GM23338 (cell line): Measurements from ENCODE around the gene GPC5. TPM values are rescaled to one million over a fixed set of nuclear protein-coding genes. Genes with fewer than 3 reads are reported as not detected.

Experiments used
- ATAC-seq: fragments of 200-7000 bp; cut with Tn5 transposase; 3 replicates; pipeline ENCODE4 v1.9.1; 2020
- DNase-seq: peaks from one replicate; pipeline ENCODE4 v3.0.0-alpha.2; 2015; ENCODE audit warnings: low spot score
- H2AFZ ChIP-seq: fragments of 200-600 bp; sonication (generic); 2 replicates; pipeline ENCODE4 v1.8.0; 2016; ENCODE audit warnings: antibody characterized with exemption, mild to moderate bottlenecking, moderate library complexity
- H3F3A ChIP-seq: fragments of 200-600 bp; sonication (generic); replicated peaks from 2 replicates; pipeline ENCODE4 v1.8.0; 2017; ENCODE audit warnings: antibody characterized with exemption, mixed run types, low read depth
- H3K27ac ChIP-seq: fragments of 200-600 bp; sonication (generic); 2 replicates; pipeline ENCODE4 v1.6.1; 2016; ENCODE audit warnings: low read depth
- H3K27me3 ChIP-seq: fragments of 200-600 bp; sonication (generic); 2 replicates; pipeline ENCODE4 v1.8.0; 2016; ENCODE audit warnings: mild to moderate bottlenecking, mixed run types, moderate library complexity; ENCODE audit not compliant: insufficient read depth
- H3K36me3 ChIP-seq: fragments of 200-600 bp; sonication (generic); 2 replicates; pipeline ENCODE4 v1.8.0; 2016; ENCODE audit warnings: mild to moderate bottlenecking; ENCODE audit not compliant: insufficient read depth
- H3K4me1 ChIP-seq: fragments of 200-600 bp; sonication (generic); 2 replicates; pipeline ENCODE4 v1.8.0; 2016; ENCODE audit warnings: mild to moderate bottlenecking, moderate library complexity; ENCODE audit not compliant: insufficient read depth
- H3K4me2 ChIP-seq: fragments of 200-600 bp; sonication (generic); 2 replicates; pipeline ENCODE4 v1.7.1; 2017; ENCODE audit warnings: mixed run types
- H3K4me3 ChIP-seq: fragments of 200-600 bp; sonication (generic); 2 replicates; pipeline ENCODE4 v1.6.1; 2016; ENCODE audit warnings: mixed run types
- H3K79me2 ChIP-seq: fragments of 200-600 bp; sonication (generic); replicated peaks from 2 replicates; pipeline ENCODE4 v1.8.0; 2017; ENCODE audit warnings: mild to moderate bottlenecking; ENCODE audit not compliant: insufficient read depth
- H3K9me2 ChIP-seq: fragments of 200-600 bp; sonication (generic); 2 replicates; pipeline ENCODE4 v1.8.0; 2017; ENCODE audit not compliant: insufficient read depth
- H4K20me1 ChIP-seq: fragments of 200-600 bp; sonication (generic); replicated peaks from 2 replicates; pipeline ENCODE4 v1.8.0; 2017; ENCODE audit warnings: mild to moderate bottlenecking; ENCODE audit not compliant: insufficient read depth
- H3K27ac Mint-ChIP-seq: 2 replicates; pipeline ENCODE4 v1.8.0; 2020; ENCODE audit warnings: inconsistent platforms, mild to moderate bottlenecking, moderate library complexity, mixed read lengths
- H3K27me3 Mint-ChIP-seq: 3 replicates; pipeline ENCODE4 v1.8.0; 2022; ENCODE audit warnings: low read depth, mild to moderate bottlenecking, moderate library complexity, mixed read lengths, inconsistent platforms; ENCODE audit not compliant: insufficient read depth, poor library complexity
- H3K36me3 Mint-ChIP-seq: 3 replicates; pipeline ENCODE4 v1.8.0; 2021; ENCODE audit warnings: low read depth, mild to moderate bottlenecking, inconsistent platforms, moderate library complexity, mixed read lengths
- H3K4me1 Mint-ChIP-seq: 3 replicates; pipeline ENCODE4 v1.8.0; 2020; ENCODE audit warnings: mild to moderate bottlenecking, inconsistent platforms, mixed read lengths
- H3K4me3 Mint-ChIP-seq: 3 replicates; pipeline ENCODE4 v1.8.0; 2021; ENCODE audit warnings: moderate library complexity, mild to moderate bottlenecking, inconsistent platforms, mixed read lengths
- H3K9me3 Mint-ChIP-seq: 3 replicates; pipeline ENCODE4 v1.8.0; 2020; ENCODE audit warnings: moderate library complexity, mild to moderate bottlenecking, inconsistent platforms, mixed read lengths
- CREB1 ChIP-seq: fragments of 250-450 bp; sonication (Bioruptor Pico); IDR thresholded peaks from 2 replicates; pipeline ENCODE4 v1.5.0; 2020; ENCODE audit warnings: low read depth, mild to moderate bottlenecking, moderate library complexity
- CTCF ChIP-seq, 2 experiments: fragments of 200-600 bp in 1 of 2; sonication (generic) in 1 of 2; conservative IDR thresholded peaks; 2 replicates each; pipeline versions ENCODE4 v1.5.1 to v1.6.1; 2016 to 2017; ENCODE audit warnings: antibody characterized with exemption in 2 of 2, low read depth in 2 of 2, mild to moderate bottlenecking in 2 of 2, moderate library complexity in 1 of 2
- EZH2 ChIP-seq: fragments of 200-600 bp; sonication (generic); IDR thresholded peaks from one replicate; pipeline ENCODE4 v1.8.0; 2017; ENCODE audit warnings: antibody characterized with exemption, mild to moderate bottlenecking, low read depth; ENCODE audit not compliant: unreplicated experiment
- EZH2phosphoT487 ChIP-seq: fragments of 200-600 bp; sonication (generic); IDR thresholded peaks from one replicate; pipeline ENCODE4 v1.8.1; 2018; ENCODE audit warnings: antibody characterized with exemption; ENCODE audit not compliant: unreplicated experiment
- JUNB ChIP-seq: IDR thresholded peaks from one replicate; pipeline ENCODE4 v1.6.1; 2016; ENCODE audit warnings: antibody characterized with exemption; ENCODE audit not compliant: unreplicated experiment
- NANOG ChIP-seq: IDR thresholded peaks from 2 replicates; pipeline ENCODE4 v1.6.1; 2016; ENCODE audit warnings: antibody characterized with exemption, borderline replicate concordance
- POLR2AphosphoS5 ChIP-seq: IDR thresholded peaks from 2 replicates; pipeline ENCODE4 v1.6.1; 2016; ENCODE audit warnings: antibody characterized with exemption, low read depth
- REST ChIP-seq: IDR thresholded peaks from one replicate; pipeline ENCODE4 v1.6.1; 2018; ENCODE audit warnings: antibody characterized with exemption; ENCODE audit not compliant: unreplicated experiment
- STAT1 ChIP-seq: IDR thresholded peaks from one replicate; pipeline ENCODE4 v1.6.1; 2016; ENCODE audit warnings: antibody characterized with exemption; ENCODE audit not compliant: unreplicated experiment
- ZNF114 ChIP-seq: fragments of 250-450 bp; sonication (Bioruptor Pico); IDR thresholded peaks from 2 replicates; pipeline ENCODE4 v1.5.0; 2020; ENCODE audit warnings: mild to moderate bottlenecking, moderate library complexity
- ZNF331 ChIP-seq: fragments of 250-450 bp; sonication (Bioruptor Pico); IDR thresholded peaks from 2 replicates; pipeline ENCODE4 v1.5.0; 2020; ENCODE audit warnings: low read depth, mild to moderate bottlenecking, moderate library complexity
- polyA plus RNA-seq: library from polyadenylated mRNA; unstranded; fragments of >200 nt; fragmentation: Nextera tagmentation; extraction: Ambion mirVana; gene quantifications from 2 replicates; pipeline ENCODE4 v1.2.1, GENCODE V29; 2016
- total RNA-seq: library from RNA; depleted of rRNA; stranded (reverse); fragments of >200 nt; shearing (Covaris generic); gene quantifications from 2 replicates; pipeline ENCODE4 v1.2.3, GENCODE V29; 2014
- TF ChIP-seq, protein P1 (sequence below): IDR thresholded peaks from 2 replicates; pipeline ENCODE4 v1.6.1; 2016; ENCODE audit warnings: antibody characterized with exemption
- TF ChIP-seq, protein P2 (sequence below): fragments of 250-450 bp; sonication (Bioruptor Pico); IDR thresholded peaks from 2 replicates; pipeline ENCODE4 v1.5.0; 2020; ENCODE audit warnings: mild to moderate bottlenecking, moderate library complexity

Gene GPC5
- total and polyA plus RNA-seq, 2 experiments from 2014 or later = 0.95 to 1.1 TPM

DNA sequence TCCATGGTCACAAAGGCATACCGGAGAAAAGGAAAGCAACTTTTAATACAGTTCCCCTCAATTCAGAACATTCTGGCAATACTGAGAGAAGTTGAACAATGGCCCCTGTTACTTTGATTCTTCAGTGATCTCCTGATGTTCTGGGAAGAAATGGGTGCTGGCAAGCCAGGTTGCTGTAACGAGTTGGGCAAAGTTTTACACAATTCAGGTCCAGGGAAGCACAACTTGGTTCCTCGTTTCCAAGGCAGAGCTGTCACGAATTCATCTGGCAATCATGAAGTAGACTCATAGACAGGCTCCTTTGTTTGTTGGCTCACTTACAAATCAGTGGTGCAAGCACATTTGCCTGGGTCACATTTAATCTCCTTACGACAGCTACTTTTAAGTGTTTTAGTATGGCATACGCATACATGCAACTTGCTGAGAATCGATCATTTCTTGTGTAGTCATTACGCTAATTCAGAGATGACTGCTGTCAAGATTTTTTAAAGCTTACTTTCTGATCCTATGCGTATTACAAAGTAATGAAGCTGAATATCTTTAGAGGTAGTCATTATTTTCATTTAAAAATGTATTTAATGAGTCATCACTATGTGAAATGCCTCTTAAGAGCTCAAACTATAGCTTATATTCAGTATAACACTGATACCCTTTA, 174.7 kb downstream of the GPC5 start:
- H3K36me3 Mint-ChIP-seq = no peaks in the 10 kb centered on the region
- ATAC-seq (no peak), DNase-seq (no peak)
- H3K4me2 ChIP-seq = no peak overlapping the region
- no peaks in the 10 kb centered on the region for H3K9me2 ChIP-seq
- H3K27ac ChIP-seq = no peak overlapping the region
- no peaks in the 10 kb centered on the region for H3K27me3 Mint-ChIP-seq
- no peaks in the 10 kb centered on the region for H3K4me1 ChIP-seq
- TF ChIP-seq NANOG (no peak), STAT1 (no peak), EZH2phosphoT487 (no peak), ZNF114 (CRISPR knock-in tag) (no peak), JUNB (no peak), CTCF (conservative IDR thresholded peaks at IDR 0.05; ENCODE audit: low read depth in 2 of 2) (no peak), ZNF331 (CRISPR knock-in tag) (no peak), CREB1 (CRISPR knock-in tag) (no peak), EZH2 (no peak), REST (no peak), POLR2AphosphoS5 (no peak)
- TF ChIP-seq, protein P1, sequence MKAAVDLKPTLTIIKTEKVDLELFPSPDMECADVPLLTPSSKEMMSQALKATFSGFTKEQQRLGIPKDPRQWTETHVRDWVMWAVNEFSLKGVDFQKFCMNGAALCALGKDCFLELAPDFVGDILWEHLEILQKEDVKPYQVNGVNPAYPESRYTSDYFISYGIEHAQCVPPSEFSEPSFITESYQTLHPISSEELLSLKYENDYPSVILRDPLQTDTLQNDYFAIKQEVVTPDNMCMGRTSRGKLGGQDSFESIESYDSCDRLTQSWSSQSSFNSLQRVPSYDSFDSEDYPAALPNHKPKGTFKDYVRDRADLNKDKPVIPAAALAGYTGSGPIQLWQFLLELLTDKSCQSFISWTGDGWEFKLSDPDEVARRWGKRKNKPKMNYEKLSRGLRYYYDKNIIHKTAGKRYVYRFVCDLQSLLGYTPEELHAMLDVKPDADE = no peak
- TF ChIP-seq, protein P2, sequence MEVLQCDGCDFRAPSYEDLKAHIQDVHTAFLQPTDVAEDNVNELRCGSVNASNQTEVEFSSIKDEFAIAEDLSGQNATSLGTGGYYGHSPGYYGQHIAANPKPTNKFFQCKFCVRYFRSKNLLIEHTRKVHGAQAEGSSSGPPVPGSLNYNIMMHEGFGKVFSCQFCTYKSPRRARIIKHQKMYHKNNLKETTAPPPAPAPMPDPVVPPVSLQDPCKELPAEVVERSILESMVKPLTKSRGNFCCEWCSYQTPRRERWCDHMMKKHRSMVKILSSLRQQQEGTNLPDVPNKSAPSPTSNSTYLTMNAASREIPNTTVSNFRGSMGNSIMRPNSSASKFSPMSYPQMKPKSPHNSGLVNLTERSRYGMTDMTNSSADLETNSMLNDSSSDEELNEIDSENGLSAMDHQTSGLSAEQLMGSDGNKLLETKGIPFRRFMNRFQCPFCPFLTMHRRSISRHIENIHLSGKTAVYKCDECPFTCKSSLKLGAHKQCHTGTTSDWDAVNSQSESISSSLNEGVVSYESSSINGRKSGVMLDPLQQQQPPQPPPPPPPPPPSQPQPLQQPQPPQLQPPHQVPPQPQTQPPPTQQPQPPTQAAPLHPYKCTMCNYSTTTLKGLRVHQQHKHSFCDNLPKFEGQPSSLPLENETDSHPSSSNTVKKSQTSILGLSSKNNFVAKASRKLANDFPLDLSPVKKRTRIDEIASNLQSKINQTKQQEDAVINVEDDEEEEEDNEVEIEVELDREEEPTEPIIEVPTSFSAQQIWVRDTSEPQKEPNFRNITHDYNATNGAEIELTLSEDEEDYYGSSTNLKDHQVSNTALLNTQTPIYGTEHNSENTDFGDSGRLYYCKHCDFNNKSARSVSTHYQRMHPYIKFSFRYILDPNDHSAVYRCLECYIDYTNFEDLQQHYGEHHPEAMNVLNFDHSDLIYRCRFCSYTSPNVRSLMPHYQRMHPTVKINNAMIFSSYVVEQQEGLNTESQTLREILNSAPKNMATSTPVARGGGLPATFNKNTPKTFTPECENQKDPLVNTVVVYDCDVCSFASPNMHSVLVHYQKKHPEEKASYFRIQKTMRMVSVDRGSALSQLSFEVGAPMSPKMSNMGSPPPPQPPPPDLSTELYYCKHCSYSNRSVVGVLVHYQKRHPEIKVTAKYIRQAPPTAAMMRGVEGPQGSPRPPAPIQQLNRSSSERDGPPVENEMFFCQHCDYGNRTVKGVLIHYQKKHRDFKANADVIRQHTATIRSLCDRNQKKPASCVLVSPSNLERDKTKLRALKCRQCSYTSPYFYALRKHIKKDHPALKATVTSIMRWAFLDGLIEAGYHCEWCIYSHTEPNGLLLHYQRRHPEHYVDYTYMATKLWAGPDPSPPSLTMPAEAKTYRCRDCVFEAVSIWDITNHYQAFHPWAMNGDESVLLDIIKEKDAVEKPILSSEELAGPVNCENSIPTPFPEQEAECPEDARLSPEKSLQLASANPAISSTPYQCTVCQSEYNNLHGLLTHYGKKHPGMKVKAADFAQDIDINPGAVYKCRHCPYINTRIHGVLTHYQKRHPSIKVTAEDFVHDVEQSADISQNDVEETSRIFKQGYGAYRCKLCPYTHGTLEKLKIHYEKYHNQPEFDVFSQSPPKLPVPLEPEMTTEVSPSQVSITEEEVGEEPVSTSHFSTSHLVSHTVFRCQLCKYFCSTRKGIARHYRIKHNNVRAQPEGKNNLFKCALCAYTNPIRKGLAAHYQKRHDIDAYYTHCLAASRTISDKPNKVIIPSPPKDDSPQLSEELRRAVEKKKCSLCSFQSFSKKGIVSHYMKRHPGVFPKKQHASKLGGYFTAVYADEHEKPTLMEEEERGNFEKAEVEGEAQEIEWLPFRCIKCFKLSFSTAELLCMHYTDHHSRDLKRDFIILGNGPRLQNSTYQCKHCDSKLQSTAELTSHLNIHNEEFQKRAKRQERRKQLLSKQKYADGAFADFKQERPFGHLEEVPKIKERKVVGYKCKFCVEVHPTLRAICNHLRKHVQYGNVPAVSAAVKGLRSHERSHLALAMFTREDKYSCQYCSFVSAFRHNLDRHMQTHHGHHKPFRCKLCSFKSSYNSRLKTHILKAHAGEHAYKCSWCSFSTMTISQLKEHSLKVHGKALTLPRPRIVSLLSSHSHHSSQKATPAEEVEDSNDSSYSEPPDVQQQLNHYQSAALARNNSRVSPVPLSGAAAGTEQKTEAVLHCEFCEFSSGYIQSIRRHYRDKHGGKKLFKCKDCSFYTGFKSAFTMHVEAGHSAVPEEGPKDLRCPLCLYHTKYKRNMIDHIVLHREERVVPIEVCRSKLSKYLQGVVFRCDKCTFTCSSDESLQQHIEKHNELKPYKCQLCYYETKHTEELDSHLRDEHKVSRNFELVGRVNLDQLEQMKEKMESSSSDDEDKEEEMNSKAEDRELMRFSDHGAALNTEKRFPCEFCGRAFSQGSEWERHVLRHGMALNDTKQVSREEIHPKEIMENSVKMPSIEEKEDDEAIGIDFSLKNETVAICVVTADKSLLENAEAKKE = no peak
- no peaks in the 10 kb centered on the region for H4K20me1 ChIP-seq
- H3K4me3 Mint-ChIP-seq = no peak overlapping the region
- no peaks in the 10 kb centered on the region for H3F3A ChIP-seq
- no peaks in the 10 kb centered on the region for H3K27me3 ChIP-seq
- no peak overlapping the region for H3K4me3 ChIP-seq
- H3K79me2 ChIP-seq = no peaks in the 10 kb centered on the region
- no peaks in the 10 kb centered on the region for H3K36me3 ChIP-seq
- no peak overlapping the region for H3K27ac Mint-ChIP-seq
- no peaks in the 10 kb centered on the region for H3K4me1 Mint-ChIP-seq
- no peak overlapping the region for H2AFZ ChIP-seq
- H3K9me3 Mint-ChIP-seq = no peaks in the 10 kb centered on the region
